NCI-H774 (cell line): ENCODE results near the gene CIPC.

Experiments used
- DNase-seq: peaks from one replicate; lab custom pipeline; 2025; lab: John Stamatoyannopoulos, UW

Gene CIPC

DNA sequence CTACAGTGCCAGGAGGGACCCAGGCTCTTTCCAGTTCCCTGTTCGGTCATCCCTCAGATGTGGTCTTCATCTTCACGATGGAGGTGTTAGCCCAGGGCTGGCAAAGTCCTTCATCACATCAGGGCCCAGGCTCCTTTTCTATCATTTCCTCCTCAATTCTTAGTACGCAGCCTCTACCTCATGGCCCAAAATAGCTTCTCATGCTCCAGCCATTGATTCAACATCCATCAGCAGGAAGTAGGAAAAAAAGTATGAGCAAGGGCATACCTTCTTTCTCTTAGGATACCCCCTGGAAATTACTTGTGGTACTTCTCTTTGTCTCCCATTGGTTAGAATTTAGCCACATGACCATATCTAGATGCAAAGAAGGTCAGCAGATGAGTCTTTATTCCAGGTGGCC is 55.7 kb downstream of the CIPC start:
- no peak for DNase-seq

- no peak for DNase-seq
Observed at GRCh38 chr14:77154421-77154820, 56.4 kb downstream of the CIPC start.

DNA sequence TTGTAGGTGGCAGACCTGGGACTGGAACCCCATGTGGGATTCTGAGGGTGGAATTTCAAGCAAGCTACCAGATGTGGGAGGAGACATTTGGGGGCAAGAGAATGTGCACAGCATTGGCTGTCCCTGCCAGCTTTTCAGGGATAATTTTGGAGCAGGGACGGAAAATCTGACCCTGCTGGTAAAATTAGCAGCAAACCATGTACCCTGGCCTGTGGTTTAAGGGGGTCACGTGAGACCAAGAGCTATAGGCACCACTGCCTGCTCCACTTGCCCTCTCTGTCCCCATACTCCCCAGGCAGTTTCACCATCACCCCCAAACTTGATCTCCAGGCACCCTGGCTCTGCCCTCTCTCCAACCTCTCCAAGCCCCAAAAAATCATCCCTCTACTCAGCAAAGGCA is 57.0 kb downstream of the CIPC start:
- DNase-seq: no peak

DNA sequence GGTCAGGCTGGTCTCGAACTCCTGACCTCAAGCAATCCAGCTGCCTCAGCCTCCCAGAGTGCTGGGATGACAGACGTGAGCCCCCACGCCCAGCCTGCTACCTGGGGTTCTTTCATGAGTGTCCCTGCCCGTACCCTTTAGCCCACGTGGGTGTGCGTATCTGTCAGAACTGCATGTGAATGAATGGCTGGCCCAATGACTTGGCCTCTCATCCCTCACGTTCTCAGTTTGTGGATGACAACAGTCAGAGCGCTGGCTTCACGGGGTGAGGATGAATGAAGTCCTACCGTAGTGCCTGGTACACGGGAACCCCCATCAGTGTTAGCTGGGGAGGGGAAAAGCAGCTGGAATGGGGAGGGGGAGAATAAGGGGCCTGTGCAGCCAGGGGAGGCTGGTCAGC is 59.7 kb downstream of the CIPC start:
- no peak for DNase-seq

- DNase-seq: no peak
Observed at GRCh38 chr14:77158175-77158881, 60.3 kb downstream of the CIPC start.

DNA sequence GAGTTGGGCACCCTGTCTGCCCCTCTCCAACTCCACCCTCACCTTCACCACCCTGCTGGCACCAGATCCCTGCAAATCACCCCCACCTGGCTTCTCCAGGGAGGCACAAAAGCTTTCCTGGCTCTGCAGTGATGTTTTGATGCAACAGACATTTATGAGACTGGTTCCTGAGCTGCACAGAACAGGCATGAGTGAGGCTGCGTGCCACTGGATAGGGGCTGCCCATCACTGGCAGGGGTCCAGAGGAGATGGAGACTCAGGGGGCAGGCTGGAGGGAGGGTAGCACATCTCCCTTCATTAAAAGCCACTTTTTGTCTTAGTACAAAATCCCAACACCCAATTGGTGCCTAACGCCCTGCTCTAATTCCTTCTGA is 60.8 kb downstream of the CIPC start:
- no peak for DNase-seq

DNA sequence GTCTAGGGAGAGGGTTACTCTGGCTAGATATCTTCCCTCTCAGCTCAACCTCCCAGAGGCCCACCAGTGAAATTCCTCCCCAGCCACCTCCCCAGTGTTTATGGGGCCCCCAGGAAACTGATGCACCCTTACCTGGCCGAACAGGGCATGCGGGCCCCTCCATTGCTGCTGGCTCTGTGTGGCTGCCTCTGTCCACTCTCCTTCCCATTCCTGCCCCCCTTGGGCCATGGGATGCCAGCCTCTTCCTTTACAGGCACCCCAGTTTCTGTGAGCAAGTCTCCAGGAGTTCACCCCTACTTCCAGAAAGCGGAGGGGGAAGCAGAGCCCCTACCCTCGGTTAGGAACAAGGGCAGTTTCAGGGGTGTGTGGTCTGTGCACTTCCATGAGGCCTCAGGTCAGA is 63.0 kb downstream of the CIPC start:
- no peak for DNase-seq
